Ishikawa (cell line): ENCODE data around the gene PSMC6.

Experiments
- EGR1 ChIP-seq: IDR thresholded peaks from 2 replicates; pipeline ENCODE4 v1.6.1; 2012
- EP300 ChIP-seq: IDR thresholded peaks from 2 replicates; pipeline ENCODE4 v1.6.1; 2012; ENCODE audit warnings: borderline replicate concordance
- FOXM1 ChIP-seq: IDR thresholded peaks from 2 replicates; pipeline ENCODE4 v1.6.1; 2012; ENCODE audit warnings: low read depth, borderline replicate concordance
- NFIC ChIP-seq: IDR thresholded peaks from 2 replicates; pipeline ENCODE4 v1.6.1; 2012
- RAD21 ChIP-seq: IDR thresholded peaks from 2 replicates; pipeline ENCODE4 v1.6.1; 2012; ENCODE audit warnings: low read depth
- TAF1 ChIP-seq: IDR thresholded peaks from 2 replicates; pipeline ENCODE4 v1.6.1; 2012; ENCODE audit warnings: low read depth, mild to moderate bottlenecking
- USF1 ChIP-seq: IDR thresholded peaks from 2 replicates; pipeline ENCODE4 v1.6.1; 2012
- ZBTB7A ChIP-seq: IDR thresholded peaks from 2 replicates; pipeline ENCODE4 v1.6.1; 2012; ENCODE audit warnings: low read depth
- TF ChIP-seq, protein P1 (sequence below): IDR thresholded peaks from 2 replicates; pipeline ENCODE4 v1.6.1; 2012; ENCODE audit warnings: low read depth, mild to moderate bottlenecking
- TF ChIP-seq, protein P2 (sequence below): IDR thresholded peaks from 2 replicates; pipeline ENCODE4 v1.6.1; 2012

DNA sequence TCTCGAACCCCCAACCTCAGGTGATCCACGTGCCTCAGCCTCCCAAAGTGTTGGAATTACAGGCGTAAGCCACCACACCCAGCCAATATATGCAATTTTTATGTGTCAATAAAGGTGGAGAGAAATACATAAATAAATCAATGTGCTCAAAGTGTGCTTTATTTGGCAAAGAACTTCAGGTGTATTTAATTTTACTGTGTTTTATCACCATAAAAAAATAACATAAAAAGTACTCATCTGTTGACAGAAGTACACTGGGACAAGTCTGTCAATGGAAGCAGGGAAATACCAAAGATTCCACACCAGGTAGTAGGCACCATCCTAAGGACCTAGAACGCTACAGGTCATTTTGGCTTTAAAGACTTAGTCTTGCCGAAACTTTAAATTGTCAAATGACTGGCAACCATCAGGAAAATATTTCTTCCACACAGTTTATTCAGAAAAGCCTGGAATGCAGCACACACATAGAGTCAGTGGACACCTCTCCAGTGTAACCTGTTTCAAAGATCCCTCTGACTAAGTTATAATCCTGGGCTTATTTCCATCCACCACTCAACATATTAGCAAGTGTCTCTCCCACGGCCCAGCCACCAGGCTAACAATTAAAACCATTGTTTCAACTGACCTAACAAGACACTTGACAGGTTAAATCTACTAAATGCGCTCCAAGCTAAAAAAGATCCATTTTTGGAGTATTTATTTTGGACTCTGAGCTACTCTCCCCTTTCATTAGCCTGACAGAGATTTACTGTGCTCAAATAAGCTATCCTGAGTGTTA is 15.8 kb upstream of the PSMC6 start:
- TF ChIP-seq, protein P1, sequence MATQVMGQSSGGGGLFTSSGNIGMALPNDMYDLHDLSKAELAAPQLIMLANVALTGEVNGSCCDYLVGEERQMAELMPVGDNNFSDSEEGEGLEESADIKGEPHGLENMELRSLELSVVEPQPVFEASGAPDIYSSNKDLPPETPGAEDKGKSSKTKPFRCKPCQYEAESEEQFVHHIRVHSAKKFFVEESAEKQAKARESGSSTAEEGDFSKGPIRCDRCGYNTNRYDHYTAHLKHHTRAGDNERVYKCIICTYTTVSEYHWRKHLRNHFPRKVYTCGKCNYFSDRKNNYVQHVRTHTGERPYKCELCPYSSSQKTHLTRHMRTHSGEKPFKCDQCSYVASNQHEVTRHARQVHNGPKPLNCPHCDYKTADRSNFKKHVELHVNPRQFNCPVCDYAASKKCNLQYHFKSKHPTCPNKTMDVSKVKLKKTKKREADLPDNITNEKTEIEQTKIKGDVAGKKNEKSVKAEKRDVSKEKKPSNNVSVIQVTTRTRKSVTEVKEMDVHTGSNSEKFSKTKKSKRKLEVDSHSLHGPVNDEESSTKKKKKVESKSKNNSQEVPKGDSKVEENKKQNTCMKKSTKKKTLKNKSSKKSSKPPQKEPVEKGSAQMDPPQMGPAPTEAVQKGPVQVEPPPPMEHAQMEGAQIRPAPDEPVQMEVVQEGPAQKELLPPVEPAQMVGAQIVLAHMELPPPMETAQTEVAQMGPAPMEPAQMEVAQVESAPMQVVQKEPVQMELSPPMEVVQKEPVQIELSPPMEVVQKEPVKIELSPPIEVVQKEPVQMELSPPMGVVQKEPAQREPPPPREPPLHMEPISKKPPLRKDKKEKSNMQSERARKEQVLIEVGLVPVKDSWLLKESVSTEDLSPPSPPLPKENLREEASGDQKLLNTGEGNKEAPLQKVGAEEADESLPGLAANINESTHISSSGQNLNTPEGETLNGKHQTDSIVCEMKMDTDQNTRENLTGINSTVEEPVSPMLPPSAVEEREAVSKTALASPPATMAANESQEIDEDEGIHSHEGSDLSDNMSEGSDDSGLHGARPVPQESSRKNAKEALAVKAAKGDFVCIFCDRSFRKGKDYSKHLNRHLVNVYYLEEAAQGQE = no peak
- TF ChIP-seq EP300 (no peak), RAD21 (no peak), ZBTB7A (no peak), FOXM1 (no peak), TAF1 (no peak), NFIC (no peak), USF1 (no peak), EGR1 (no peak)
- TF ChIP-seq, protein P2, sequence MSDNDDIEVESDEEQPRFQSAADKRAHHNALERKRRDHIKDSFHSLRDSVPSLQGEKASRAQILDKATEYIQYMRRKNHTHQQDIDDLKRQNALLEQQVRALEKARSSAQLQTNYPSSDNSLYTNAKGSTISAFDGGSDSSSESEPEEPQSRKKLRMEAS = no peak
